NCI-H146 treated with DMSO at 0.1 percent for 48 hours (cell line): Measurements from ENCODE around the gene SSC5D.
A peak's percentile ranks its signal among the peaks of the same experiment; 100 is the strongest.
"Not testable (repeated sequence)": the region's sequence is repeated elsewhere in the genome, so short reads cannot be mapped to it uniquely, and the experiment has no call there.

Experiments used
- DNase-seq: peaks from one replicate; lab custom pipeline; 2025; ENCODE audit not compliant: unreplicated experiment; lab: John Stamatoyannopoulos, UW

Gene SSC5D

GRCh38 chr19:55487924-55488687 lies at the start of gene SSC5D:
Gene SSC5D (plus strand): TSS chr19:55488436. CDS start chr19:55488590, 154 bp downstream.
- no peak for DNase-seq

GRCh38 chr19:55439052-55439451 lies 49.2 kb upstream of the SSC5D start:
- DNase-seq = no peak

DNA sequence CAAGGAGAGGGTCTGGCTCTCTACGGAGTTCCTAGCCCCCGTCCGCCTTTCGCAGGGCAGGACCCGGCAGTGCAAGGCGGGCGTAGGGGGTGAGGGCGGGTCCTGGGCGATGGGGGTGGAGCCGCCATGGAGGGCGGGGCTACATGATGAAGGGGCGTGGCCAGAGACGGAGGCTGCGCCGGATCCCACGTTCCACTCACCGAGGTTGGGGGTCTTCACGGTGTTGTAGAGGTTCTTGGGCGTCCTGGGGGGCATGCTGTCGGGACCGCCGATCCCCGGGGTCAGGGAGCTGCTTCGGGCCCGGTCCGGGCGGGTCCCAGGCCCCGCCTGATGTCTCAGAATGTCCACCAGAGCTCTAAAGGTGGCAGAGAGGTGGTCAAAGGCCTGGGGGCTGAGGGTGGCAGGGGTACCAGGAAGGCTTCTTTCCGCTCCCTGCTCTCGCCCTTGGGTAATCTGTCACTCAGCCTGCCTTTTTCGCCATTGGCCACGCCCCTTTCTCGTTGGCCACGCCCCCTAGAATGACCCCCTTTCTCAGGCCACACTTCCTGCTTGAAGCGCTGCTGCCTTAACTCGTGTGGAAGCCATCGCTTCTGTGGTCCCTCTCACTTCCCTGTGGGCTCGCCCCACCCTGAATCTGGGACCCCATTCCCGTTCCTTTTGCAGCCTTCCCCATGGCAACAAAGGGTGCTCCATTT lies 47.7 kb upstream of the SSC5D start:
- DNase-seq = peak; percentile 76

GRCh38 chr19:55441319-55441691 lies 46.9 kb upstream of the SSC5D start:
- DNase-seq = no peak

GRCh38 chr19:55441692-55442321 lies 46.4 kb upstream of the SSC5D start:
- DNase-seq = peak; percentile 78

GRCh38 chr19:55442372-55442961 lies 45.8 kb upstream of the SSC5D start:
- DNase-seq = peak; percentile 38

GRCh38 chr19:55443045-55443823 lies 45.0 kb upstream of the SSC5D start, which contains the start of gene SHISA7:
Gene SHISA7 (minus strand): TSS chr19:55443300. CDS start chr19:55442863, 437 bp downstream.
- peak; percentile 38 for DNase-seq

GRCh38 chr19:55443824-55444480 lies 44.3 kb upstream of the SSC5D start:
- DNase-seq = no peak

DNA sequence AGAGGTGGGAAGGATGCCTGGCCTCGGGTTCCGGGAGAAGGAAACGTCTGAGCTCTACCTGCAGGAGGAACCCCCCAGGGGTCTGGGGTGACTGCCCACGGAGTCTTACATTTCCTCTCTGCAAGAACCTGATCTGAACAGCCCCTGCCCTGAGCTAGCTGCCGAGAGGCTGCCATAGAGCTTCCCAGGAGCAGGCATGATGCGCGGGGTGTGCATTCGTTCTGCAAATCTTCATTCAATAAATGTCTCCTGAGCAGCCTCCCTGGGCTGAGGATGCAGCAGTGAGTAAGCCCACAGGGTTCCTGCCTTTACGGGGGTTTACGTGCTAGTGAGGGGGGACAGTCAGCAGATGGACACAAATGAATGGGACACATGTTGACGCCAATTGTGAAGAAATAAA lies 43.6 kb upstream of the SSC5D start:
- DNase-seq = no peak

DNA sequence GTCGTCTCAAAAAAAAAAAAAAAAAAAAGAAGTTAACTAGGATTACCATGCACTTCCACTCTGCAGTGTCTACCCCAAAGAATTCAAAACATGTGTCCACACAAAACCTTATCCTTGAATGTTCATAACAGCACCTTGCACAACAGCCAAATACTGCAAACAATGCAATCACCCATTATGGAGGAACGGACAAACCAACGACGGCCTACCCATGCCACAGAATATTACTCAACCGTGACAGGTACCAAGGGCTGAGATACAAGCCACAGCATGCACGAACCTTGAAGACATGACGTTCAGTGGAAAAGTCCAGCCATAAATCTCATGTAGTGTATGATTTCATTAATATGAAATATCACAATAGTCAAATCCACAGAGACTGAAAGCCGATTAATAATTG lies 42.2 kb upstream of the SSC5D start:
- no peak for DNase-seq

- peak; percentile 56 for DNase-seq
Measured at GRCh38 chr19:55447421-55448174, 40.6 kb upstream of the SSC5D start.

DNA sequence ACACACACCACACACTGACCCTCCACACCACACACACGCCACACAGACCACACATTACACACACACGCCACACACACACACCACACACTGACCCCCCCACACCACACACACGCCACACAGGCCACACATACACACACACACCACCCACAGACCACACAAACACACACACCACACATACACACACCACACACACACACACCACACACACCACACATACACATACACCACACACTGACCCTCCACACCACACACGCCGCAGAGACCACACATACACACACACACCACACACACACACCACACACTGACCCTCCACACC lies 40.1 kb upstream of the SSC5D start:
- not testable (repeated sequence) for DNase-seq

DNA sequence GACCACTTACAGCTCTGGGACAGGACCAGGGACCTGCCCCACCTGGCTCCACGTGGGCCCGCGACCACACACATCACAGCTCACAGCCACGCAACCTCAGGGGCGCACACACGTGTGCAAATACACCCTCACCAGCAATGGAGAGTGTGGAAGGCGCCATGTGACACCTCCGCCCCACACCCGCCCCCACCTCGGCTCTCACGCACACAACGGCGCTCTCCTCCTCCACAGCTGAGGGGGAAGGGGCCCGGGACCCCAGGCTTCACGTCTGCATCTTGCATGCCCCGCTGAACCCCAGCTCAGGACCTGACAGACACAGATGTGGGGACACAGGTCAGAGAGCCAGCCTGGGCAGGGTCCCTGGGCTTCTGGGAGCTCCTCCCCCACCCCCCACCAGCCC lies 38.8 kb upstream of the SSC5D start:
- no peak for DNase-seq

GRCh38 chr19:55451163-55451964 lies 36.9 kb upstream of the SSC5D start:
- DNase-seq = no peak

DNA sequence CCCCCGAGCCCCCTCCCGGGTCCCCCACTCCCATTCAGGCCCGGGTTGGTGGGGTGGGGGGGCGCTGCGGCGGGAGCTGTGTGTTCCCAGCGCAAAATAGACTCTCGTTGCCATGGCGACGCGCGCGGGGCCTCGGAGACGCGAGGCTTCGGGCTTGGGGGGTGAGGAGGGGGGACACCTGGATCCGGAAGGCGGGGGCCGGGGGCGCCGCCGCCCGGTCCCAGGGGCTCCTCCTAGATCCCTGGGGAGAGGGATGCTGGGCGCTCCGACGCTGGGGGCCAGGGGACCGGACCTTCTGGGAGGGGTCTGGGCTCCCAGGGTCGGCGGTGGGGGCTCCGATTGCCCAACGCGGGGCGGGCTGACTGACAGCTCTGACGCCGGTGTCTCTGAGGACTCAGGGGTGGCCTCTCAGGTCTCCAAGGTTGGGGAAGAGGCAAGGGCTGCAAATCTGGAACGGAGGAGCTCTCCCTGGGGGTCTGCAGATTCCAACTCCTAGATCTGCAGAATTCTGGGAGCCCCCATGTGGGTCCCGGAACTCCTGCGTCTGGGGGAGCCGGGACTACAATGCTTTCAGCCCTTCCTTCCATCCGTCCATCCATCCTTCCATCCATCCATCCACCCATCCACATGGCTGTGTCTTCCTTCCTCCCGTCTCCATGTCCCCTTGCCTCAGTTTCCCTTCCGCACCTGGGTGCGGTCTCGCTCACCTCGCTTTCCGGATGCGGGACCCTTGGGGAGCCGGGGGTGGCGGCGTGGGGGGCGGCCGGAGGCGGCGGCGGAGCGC lies 36.1 kb upstream of the SSC5D start:
- DNase-seq = no peak

DNA sequence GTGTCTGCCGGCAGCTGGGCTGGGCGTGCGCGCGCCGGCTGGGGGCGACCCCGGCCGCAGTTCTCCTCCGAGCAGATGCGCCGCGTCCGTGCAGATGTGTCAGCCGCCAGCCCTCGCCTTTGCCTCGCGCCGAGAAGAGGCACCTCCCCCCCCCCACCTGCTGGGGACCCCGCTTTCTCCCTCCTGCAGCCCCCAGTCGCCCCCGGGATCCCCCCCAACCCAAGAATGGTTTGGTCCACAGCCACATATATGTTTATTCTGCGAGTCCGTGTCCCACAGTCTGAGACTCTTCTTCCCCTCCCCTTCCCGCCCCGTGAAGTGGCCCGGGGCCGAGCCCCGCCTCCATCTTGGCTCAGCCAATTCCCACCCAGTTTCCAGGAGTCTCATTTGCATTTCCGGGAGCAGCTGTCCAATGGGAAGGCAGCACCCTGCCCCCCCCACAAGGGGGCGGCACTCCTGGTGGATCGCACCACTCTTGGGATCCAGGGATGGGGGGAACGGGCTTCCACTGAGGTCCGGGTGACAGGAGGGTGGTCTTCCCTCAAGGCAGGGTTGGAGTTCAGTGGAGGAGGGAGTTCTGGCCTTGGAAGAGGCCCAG lies 35.4 kb upstream of the SSC5D start:
- DNase-seq = peak; percentile 95

DNA sequence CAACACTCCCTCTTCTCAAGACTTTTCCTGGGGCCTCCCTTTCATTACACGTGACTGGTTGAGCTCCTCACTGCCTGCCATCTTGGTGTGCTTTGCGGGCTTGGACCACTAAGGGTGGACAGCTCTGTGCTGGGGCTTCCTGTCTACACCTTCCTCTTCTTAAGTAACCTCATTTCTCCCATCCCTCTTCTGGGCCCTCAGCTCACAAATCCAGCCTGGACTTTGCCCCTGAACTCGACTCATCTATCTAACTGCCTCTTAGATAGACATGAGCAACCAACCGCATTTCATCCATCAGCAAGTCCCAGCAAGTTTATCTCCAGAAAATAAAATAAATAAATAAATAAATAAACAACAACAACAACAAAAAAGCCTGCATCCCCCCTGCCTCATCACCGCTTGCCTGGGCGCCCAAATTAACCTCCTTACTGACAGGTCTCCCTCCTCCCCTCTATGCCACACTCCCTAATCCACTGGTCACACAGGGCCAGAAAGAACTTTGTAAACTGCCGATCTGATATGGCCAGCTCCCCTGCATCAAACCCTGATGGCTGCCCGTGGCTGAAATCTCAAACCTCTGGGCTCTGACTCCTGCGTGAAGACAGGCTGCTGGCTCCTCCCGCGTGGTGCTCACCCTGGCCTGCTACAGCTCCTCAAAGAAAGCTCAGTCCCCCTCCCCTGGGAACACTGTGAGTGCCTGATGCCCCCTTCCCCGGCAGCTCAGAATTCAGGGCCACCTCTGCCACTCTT lies 34.5 kb upstream of the SSC5D start:
- DNase-seq = no peak
